HFFc6 (cell line): ENCODE results near the gene RAVER2. TPM values are rescaled to one million over a fixed set of nuclear protein-coding genes. Genes with fewer than 3 reads are reported as not detected.

Experiments used
- DNase-seq: peaks from one replicate; pipeline ENCODE4 v3.0.0-alpha.2; 2018
- H3K27ac Mint-ChIP-seq: 2 replicates; pipeline ENCODE4 v1.8.0; 2020; ENCODE audit warnings: mild to moderate bottlenecking, mixed read lengths
- H3K27me3 Mint-ChIP-seq: 2 replicates; pipeline ENCODE4 v1.8.0; 2021; ENCODE audit warnings: mild to moderate bottlenecking, moderate library complexity, mixed read lengths; ENCODE audit not compliant: insufficient read depth
- H3K36me3 Mint-ChIP-seq: 2 replicates; pipeline ENCODE4 v1.8.0; 2021; ENCODE audit warnings: low read depth, mixed read lengths
- H3K4me1 Mint-ChIP-seq: 2 replicates; pipeline ENCODE4 v1.8.0; 2020; ENCODE audit warnings: low read depth, mixed read lengths
- H3K4me3 Mint-ChIP-seq: 2 replicates; pipeline ENCODE4 v1.8.0; 2020; ENCODE audit warnings: mild to moderate bottlenecking, moderate library complexity, mixed read lengths
- H3K9me3 Mint-ChIP-seq: 2 replicates; pipeline ENCODE4 v1.8.0; 2020; ENCODE audit warnings: mild to moderate bottlenecking, mixed read lengths
- CTCF ChIP-seq: fragments of 200-600 bp; sonication (generic); IDR thresholded peaks from 2 replicates; pipeline ENCODE4 v1.5.0; 2021; ENCODE audit warnings: antibody characterized with exemption, mild to moderate bottlenecking
- total RNA-seq, 6 experiments: library from RNA; stranded (reverse); fragmentation: NEBNext Ultra II Directional; extraction: Animal tissue kit (Norgen Biotek cat#: 25700); gene quantifications; 2 replicates in 1 of 6; 3 replicates in 5 of 6; pipeline ENCODE4 v1.2.3, GENCODE V29; 2021

RAVER2 gene
- total RNA-seq, 6 experiments from 2014 or later = 1.8 to 2.8 (median 2.3) TPM

DNA sequence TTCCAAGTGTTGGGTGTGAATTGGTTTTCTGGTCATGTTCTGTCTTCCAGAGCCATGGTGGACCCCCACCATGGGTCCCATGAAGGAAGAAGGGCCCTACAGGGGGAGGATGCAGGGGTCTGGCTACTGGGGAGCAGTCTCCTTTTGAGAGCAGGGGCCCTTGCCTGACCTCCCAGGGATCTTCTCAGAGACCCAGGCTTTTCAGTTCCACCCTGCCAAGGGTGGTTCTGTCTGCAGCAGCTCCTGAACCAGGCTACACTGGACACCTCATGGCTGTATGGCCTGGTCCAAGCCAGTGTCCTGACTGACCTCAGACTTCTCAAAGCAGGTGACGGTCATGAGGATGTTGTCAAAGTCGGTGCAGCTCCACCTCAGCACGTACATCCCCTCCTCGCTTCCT, 112.5 kb downstream of the RAVER2 start:
- Mint-ChIP-seq H3K4me3 (no peak overlapping the region), H3K36me3 (peaks cover 13% of the 10 kb centered on the region; the same call in 1 of the 2 replicates), H3K27ac (no peak overlapping the region), H3K4me1 (peaks cover 7% of the 10 kb centered on the region; the same call in 1 of the 2 replicates), H3K27me3 (peaks cover 3% of the 10 kb centered on the region), H3K9me3 (no peaks in the 10 kb centered on the region)
- no peak for TF ChIP-seq CTCF
- DNase-seq = no peak

- peaks cover 22% of the 10 kb centered on the region; the same call in 1 of the 2 replicates for H3K36me3 Mint-ChIP-seq
- H3K4me3 Mint-ChIP-seq = no peak overlapping the region
- peak; percentile 13 for DNase-seq
- H3K27me3 Mint-ChIP-seq = peaks cover 8% of the 10 kb centered on the region
- H3K4me1 Mint-ChIP-seq = peaks cover 7% of the 10 kb centered on the region; the same call in 1 of the 2 replicates
- TF ChIP-seq CTCF = peak; percentile 46; the same call in 1 of the 2 replicates
- no peaks in the 10 kb centered on the region for H3K9me3 Mint-ChIP-seq
- H3K27ac Mint-ChIP-seq = no peak overlapping the region
Measured at GRCh38 chr1:64861611-64862010, 116.7 kb downstream of the RAVER2 start.

DNA sequence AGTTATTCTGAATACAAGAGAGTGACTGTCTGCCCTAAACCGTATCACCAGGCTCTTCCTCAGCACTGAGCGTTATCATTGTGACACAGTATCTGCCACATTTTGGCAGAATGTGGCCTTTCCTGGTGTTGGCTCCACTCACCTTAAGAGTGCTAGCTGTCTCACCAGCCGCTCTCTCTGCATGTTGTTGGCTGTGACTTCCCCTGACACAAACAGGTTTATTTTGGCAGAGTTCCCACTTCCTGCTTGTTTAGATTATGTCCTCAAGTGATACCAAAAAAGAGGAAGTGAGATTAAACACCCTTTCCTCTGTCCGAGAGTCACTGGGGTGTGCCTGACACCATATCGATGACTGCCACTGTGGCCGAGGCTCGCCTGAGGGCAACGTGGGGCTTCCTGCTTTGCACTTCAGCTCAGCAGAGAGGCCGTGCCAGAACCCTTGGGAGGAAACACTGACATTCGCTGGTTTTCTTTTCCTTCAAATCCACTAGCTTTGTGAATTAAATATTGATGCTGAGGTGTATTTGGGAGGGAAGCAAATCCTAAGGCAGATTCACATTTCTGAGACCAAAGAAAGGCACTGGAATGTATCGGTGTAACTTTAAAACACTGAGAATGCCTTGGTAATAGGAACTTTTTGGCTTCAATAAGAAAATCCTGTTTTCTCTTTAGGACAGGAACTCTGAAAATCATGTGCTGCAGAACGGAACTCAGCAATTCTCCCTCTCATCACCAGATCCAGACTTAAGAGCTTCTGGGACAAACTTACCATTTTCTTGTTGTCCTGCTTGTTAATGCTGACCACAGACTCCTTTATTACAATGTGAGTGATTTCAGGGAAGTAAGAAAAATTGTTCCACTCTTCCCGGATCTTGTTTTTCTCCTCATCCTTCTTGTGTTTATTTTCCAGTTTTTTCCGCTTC, 119.4 kb downstream of the RAVER2 start:
- Mint-ChIP-seq H3K27me3 (peaks cover 8% of the 10 kb centered on the region), H3K4me1 (peaks cover 7% of the 10 kb centered on the region; the same call in 1 of the 2 replicates), H3K9me3 (no peaks in the 10 kb centered on the region), H3K36me3 (peaks cover 16% of the 10 kb centered on the region; the same call in 1 of the 2 replicates), H3K4me3 (no peak overlapping the region), H3K27ac (no peak overlapping the region)
- no peak for TF ChIP-seq CTCF
- no peak for DNase-seq

DNA sequence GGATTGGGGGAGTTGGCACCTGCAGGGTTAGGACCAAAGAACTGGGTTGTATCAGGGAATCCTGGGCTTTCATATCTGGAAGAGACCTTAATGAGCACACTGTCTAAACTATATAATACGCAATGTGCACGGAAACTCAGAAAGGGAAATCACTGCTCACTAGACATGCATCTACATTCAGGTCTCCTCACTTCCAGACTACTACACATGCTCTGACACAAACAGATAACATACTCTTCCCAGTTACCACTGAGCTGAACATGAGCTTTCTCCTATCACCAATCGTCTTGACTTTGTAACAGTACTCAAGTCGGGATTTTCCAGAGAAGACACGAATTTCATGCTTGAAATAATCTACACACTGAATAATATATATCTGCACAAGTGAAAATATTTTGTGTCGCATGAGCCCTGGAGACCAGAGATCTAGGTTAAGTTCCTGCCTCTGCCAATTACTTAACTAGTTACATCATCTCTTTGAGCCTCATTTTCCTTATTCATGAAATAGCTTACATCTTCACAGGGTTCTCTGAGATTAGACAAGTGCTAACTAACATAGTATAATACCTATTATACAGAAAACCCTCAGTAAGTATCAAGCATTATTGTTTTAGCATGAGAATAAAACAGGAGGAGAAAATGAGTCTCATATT, 120.4 kb downstream of the RAVER2 start:
- H3K36me3 Mint-ChIP-seq = peaks cover 16% of the 10 kb centered on the region; the same call in 1 of the 2 replicates
- peaks cover 7% of the 10 kb centered on the region; the same call in 1 of the 2 replicates for H3K4me1 Mint-ChIP-seq
- DNase-seq = no peak
- TF ChIP-seq CTCF = no peak
- H3K4me3 Mint-ChIP-seq = no peak overlapping the region
- H3K9me3 Mint-ChIP-seq = no peaks in the 10 kb centered on the region
- peaks cover 8% of the 10 kb centered on the region for H3K27me3 Mint-ChIP-seq
- no peak overlapping the region for H3K27ac Mint-ChIP-seq

GRCh38 chr1:64866689-64867088, 121.8 kb downstream of the RAVER2 start:
- H3K4me3 Mint-ChIP-seq = no peak overlapping the region
- no peak for TF ChIP-seq CTCF
- H3K36me3 Mint-ChIP-seq = peaks cover 16% of the 10 kb centered on the region; the same call in 1 of the 2 replicates
- no peaks in the 10 kb centered on the region for H3K9me3 Mint-ChIP-seq
- H3K4me1 Mint-ChIP-seq = peaks cover 2% of the 10 kb centered on the region; the same call in 1 of the 2 replicates
- no peak overlapping the region for H3K27ac Mint-ChIP-seq
- DNase-seq = no peak
- peaks cover 7% of the 10 kb centered on the region; the same call in 1 of the 2 replicates for H3K27me3 Mint-ChIP-seq
